ENCODE measurements around the gene TTC23L. TPM values are rescaled to one million over a fixed set of nuclear protein-coding genes. Genes with fewer than 3 reads are reported as not detected.
A peak's percentile ranks its signal among the peaks of the same experiment; 100 is the strongest.

The TTC23L gene
- total and polyA plus RNA-seq, 2 experiments from 2014 or later = 2.2 to 2.3 TPM

DNA sequence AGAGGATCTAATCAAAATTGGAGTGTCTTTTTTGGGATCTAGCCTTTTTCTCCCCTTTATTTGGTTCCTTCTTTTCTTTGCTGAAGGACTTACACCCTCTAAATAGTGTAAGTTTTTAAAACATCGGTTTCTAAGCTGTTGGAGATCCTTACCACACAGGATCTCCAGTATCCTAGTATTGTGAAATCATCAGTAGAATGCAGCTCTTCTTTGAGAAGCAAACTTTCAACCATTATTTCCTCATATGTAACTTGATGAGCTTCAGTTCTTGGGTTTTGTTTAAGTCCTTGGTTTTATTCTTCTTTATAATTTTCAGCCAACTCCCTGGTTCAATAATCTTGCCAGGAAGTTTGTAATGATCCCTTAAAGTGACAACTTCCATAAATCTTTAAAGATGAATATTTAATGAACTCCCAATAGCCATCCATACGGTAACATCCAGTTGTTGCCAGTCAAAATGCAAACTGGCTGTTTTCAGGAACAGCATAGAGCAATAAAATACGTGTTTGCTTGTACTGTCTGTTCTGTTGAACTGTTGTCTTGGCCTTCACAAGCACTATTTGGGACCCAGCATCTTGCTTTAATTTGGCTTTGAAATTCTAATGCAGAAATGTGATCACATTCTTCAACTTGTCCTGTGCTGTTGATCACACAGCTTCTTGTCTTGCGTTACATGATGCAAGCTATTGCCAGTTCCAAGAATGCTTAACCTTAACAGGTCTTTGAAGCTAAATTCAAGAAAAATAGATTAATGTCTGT lies 34.8 kb upstream of the TTC23L start:
- no peak for DNase-seq (ENCODE audit: low spot score)
- Mint-ChIP-seq H3K4me3 (no peak overlapping the region), H3K9me3 (no peaks in the 10 kb centered on the region), H3K27ac (peak overlapping the region; percentile 39; the same call in 1 of the 2 replicates), H3K27me3 (ENCODE audit: insufficient read depth, low read depth, poor library complexity) (peaks cover 8% of the 10 kb centered on the region), H3K36me3 (ENCODE audit: low read depth) (peaks cover 62% of the 10 kb centered on the region), H3K4me1 (peaks cover 29% of the 10 kb centered on the region)
- no peaks in the 10 kb centered on the region for H3K27me3 ChIP-seq (ENCODE audit: insufficient read depth)
- no peak overlapping the region for H2AFZ ChIP-seq
- no peak for ATAC-seq
- H4K20me1 ChIP-seq (replicated peaks; ENCODE audit: insufficient read depth) = peaks cover 5% of the 10 kb centered on the region
- no peak overlapping the region for H3K4me3 ChIP-seq
- H3K4me1 ChIP-seq (ENCODE audit: insufficient read depth) = peaks cover 18% of the 10 kb centered on the region
- H3K9me2 ChIP-seq (ENCODE audit: insufficient read depth) = no peaks in the 10 kb centered on the region
- peak overlapping the region; percentile 64; the same call in 1 of the 2 replicates for H3K27ac ChIP-seq (ENCODE audit: low read depth)
- peaks cover 25% of the 10 kb centered on the region for H3K36me3 ChIP-seq (ENCODE audit: insufficient read depth)
- H3K4me2 ChIP-seq = no peak overlapping the region
- TF ChIP-seq EZH2phosphoT487 (IDR thresholded peaks at IDR 0.05; ENCODE audit: unreplicated experiment) (no peak), ZNF331 (CRISPR knock-in tag; IDR thresholded peaks at IDR 0.05; ENCODE audit: low read depth) (no peak), JUNB (IDR thresholded peaks at IDR 0.05; ENCODE audit: unreplicated experiment) (no peak), NANOG (IDR thresholded peaks at IDR 0.05; ENCODE audit: borderline replicate concordance) (no peak), STAT1 (IDR thresholded peaks at IDR 0.05; ENCODE audit: unreplicated experiment) (no peak), ZNF114 (CRISPR knock-in tag; IDR thresholded peaks at IDR 0.05) (no peak), EZH2 (IDR thresholded peaks at IDR 0.05; ENCODE audit: low read depth, unreplicated experiment) (no peak), POLR2AphosphoS5 (IDR thresholded peaks at IDR 0.05; ENCODE audit: low read depth) (no peak), CREB1 (CRISPR knock-in tag; IDR thresholded peaks at IDR 0.05; ENCODE audit: low read depth) (no peak)
- TF ChIP-seq, protein P1, sequence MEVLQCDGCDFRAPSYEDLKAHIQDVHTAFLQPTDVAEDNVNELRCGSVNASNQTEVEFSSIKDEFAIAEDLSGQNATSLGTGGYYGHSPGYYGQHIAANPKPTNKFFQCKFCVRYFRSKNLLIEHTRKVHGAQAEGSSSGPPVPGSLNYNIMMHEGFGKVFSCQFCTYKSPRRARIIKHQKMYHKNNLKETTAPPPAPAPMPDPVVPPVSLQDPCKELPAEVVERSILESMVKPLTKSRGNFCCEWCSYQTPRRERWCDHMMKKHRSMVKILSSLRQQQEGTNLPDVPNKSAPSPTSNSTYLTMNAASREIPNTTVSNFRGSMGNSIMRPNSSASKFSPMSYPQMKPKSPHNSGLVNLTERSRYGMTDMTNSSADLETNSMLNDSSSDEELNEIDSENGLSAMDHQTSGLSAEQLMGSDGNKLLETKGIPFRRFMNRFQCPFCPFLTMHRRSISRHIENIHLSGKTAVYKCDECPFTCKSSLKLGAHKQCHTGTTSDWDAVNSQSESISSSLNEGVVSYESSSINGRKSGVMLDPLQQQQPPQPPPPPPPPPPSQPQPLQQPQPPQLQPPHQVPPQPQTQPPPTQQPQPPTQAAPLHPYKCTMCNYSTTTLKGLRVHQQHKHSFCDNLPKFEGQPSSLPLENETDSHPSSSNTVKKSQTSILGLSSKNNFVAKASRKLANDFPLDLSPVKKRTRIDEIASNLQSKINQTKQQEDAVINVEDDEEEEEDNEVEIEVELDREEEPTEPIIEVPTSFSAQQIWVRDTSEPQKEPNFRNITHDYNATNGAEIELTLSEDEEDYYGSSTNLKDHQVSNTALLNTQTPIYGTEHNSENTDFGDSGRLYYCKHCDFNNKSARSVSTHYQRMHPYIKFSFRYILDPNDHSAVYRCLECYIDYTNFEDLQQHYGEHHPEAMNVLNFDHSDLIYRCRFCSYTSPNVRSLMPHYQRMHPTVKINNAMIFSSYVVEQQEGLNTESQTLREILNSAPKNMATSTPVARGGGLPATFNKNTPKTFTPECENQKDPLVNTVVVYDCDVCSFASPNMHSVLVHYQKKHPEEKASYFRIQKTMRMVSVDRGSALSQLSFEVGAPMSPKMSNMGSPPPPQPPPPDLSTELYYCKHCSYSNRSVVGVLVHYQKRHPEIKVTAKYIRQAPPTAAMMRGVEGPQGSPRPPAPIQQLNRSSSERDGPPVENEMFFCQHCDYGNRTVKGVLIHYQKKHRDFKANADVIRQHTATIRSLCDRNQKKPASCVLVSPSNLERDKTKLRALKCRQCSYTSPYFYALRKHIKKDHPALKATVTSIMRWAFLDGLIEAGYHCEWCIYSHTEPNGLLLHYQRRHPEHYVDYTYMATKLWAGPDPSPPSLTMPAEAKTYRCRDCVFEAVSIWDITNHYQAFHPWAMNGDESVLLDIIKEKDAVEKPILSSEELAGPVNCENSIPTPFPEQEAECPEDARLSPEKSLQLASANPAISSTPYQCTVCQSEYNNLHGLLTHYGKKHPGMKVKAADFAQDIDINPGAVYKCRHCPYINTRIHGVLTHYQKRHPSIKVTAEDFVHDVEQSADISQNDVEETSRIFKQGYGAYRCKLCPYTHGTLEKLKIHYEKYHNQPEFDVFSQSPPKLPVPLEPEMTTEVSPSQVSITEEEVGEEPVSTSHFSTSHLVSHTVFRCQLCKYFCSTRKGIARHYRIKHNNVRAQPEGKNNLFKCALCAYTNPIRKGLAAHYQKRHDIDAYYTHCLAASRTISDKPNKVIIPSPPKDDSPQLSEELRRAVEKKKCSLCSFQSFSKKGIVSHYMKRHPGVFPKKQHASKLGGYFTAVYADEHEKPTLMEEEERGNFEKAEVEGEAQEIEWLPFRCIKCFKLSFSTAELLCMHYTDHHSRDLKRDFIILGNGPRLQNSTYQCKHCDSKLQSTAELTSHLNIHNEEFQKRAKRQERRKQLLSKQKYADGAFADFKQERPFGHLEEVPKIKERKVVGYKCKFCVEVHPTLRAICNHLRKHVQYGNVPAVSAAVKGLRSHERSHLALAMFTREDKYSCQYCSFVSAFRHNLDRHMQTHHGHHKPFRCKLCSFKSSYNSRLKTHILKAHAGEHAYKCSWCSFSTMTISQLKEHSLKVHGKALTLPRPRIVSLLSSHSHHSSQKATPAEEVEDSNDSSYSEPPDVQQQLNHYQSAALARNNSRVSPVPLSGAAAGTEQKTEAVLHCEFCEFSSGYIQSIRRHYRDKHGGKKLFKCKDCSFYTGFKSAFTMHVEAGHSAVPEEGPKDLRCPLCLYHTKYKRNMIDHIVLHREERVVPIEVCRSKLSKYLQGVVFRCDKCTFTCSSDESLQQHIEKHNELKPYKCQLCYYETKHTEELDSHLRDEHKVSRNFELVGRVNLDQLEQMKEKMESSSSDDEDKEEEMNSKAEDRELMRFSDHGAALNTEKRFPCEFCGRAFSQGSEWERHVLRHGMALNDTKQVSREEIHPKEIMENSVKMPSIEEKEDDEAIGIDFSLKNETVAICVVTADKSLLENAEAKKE (CRISPR knock-in tag; IDR thresholded peaks at IDR 0.05) = no peak
- TF ChIP-seq, protein P2, sequence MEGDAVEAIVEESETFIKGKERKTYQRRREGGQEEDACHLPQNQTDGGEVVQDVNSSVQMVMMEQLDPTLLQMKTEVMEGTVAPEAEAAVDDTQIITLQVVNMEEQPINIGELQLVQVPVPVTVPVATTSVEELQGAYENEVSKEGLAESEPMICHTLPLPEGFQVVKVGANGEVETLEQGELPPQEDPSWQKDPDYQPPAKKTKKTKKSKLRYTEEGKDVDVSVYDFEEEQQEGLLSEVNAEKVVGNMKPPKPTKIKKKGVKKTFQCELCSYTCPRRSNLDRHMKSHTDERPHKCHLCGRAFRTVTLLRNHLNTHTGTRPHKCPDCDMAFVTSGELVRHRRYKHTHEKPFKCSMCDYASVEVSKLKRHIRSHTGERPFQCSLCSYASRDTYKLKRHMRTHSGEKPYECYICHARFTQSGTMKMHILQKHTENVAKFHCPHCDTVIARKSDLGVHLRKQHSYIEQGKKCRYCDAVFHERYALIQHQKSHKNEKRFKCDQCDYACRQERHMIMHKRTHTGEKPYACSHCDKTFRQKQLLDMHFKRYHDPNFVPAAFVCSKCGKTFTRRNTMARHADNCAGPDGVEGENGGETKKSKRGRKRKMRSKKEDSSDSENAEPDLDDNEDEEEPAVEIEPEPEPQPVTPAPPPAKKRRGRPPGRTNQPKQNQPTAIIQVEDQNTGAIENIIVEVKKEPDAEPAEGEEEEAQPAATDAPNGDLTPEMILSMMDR (conservative IDR thresholded peaks at IDR 0.05; ENCODE audit: low read depth in 2 of 2) = no peak
- TF ChIP-seq, protein P3, sequence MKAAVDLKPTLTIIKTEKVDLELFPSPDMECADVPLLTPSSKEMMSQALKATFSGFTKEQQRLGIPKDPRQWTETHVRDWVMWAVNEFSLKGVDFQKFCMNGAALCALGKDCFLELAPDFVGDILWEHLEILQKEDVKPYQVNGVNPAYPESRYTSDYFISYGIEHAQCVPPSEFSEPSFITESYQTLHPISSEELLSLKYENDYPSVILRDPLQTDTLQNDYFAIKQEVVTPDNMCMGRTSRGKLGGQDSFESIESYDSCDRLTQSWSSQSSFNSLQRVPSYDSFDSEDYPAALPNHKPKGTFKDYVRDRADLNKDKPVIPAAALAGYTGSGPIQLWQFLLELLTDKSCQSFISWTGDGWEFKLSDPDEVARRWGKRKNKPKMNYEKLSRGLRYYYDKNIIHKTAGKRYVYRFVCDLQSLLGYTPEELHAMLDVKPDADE (IDR thresholded peaks at IDR 0.05) = no peak
- TF ChIP-seq, protein P4, sequence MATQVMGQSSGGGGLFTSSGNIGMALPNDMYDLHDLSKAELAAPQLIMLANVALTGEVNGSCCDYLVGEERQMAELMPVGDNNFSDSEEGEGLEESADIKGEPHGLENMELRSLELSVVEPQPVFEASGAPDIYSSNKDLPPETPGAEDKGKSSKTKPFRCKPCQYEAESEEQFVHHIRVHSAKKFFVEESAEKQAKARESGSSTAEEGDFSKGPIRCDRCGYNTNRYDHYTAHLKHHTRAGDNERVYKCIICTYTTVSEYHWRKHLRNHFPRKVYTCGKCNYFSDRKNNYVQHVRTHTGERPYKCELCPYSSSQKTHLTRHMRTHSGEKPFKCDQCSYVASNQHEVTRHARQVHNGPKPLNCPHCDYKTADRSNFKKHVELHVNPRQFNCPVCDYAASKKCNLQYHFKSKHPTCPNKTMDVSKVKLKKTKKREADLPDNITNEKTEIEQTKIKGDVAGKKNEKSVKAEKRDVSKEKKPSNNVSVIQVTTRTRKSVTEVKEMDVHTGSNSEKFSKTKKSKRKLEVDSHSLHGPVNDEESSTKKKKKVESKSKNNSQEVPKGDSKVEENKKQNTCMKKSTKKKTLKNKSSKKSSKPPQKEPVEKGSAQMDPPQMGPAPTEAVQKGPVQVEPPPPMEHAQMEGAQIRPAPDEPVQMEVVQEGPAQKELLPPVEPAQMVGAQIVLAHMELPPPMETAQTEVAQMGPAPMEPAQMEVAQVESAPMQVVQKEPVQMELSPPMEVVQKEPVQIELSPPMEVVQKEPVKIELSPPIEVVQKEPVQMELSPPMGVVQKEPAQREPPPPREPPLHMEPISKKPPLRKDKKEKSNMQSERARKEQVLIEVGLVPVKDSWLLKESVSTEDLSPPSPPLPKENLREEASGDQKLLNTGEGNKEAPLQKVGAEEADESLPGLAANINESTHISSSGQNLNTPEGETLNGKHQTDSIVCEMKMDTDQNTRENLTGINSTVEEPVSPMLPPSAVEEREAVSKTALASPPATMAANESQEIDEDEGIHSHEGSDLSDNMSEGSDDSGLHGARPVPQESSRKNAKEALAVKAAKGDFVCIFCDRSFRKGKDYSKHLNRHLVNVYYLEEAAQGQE (IDR thresholded peaks at IDR 0.05; ENCODE audit: unreplicated experiment) = no peak
- 0 out of 2 replicates have a peak, but pooled peaks cover 13% of the 10 kb centered on the region for H3K79me2 ChIP-seq (replicated peaks; ENCODE audit: insufficient read depth)
- 0 out of 2 replicates have a peak, but pooled peaks cover 9% of the 10 kb centered on the region for H3F3A ChIP-seq (replicated peaks; ENCODE audit: low read depth)
